HUES64 (cell line): ENCODE results near the gene ABHD18. TPM values are rescaled to one million over a fixed set of nuclear protein-coding genes. Genes with fewer than 3 reads are reported as not detected.
"Not testable (repeated sequence)": the region's sequence is repeated elsewhere in the genome, so short reads cannot be mapped to it uniquely, and the experiment has no call there.

Experiments used
- H3K27ac ChIP-seq: 2 replicates; pipeline ENCODE4 v1.7.0; 2013; ENCODE audit warnings: low read depth, low read length, inconsistent platforms
- H3K27me3 ChIP-seq: 2 replicates; pipeline ENCODE4 v1.6.1; 2013; ENCODE audit warnings: mild to moderate bottlenecking, low read length; ENCODE audit not compliant: insufficient read depth
- H3K36me3 ChIP-seq: 2 replicates; pipeline ENCODE4 v1.6.1; 2013; ENCODE audit warnings: mild to moderate bottlenecking, low read length; ENCODE audit not compliant: insufficient read depth
- H3K4me1 ChIP-seq: 2 replicates; pipeline ENCODE4 v1.6.1; 2013; ENCODE audit warnings: mild to moderate bottlenecking, low read length, moderate library complexity; ENCODE audit not compliant: insufficient read depth
- H3K4me3 ChIP-seq: 2 replicates; pipeline ENCODE4 v1.5.1; 2013; ENCODE audit warnings: mild to moderate bottlenecking, low read length, moderate library complexity
- H3K9ac ChIP-seq: 2 replicates; pipeline ENCODE4 v1.6.1; 2013; ENCODE audit warnings: mild to moderate bottlenecking, low read depth, low read length
- H3K9me3 ChIP-seq: 2 replicates; pipeline ENCODE4 v1.6.1; 2013; ENCODE audit warnings: low read depth, low read length; ENCODE audit not compliant: insufficient read depth
- WGBS: fragments of 150-250, 120-280 bp; methylation state at CpG from one replicate; pipeline ENCODE4 v1.1.7; 2013; ENCODE audit warnings: missing lambda C conversion rate; 5-methylcytosine and 5-hydroxymethylcytosine counted together
- polyA plus RNA-seq, 2 experiments: library from polyadenylated mRNA; stranded (reverse); fragments of 50-300 nt; gene quantifications; one replicate each; pipeline ENCODE4 v1.2.3, GENCODE V29; 2013

ABHD18 gene
- polyA plus RNA-seq (2013, experiment 1 of 2) = 9.2 TPM
- 11.0 TPM for polyA plus RNA-seq (2013, experiment 2 of 2)

DNA sequence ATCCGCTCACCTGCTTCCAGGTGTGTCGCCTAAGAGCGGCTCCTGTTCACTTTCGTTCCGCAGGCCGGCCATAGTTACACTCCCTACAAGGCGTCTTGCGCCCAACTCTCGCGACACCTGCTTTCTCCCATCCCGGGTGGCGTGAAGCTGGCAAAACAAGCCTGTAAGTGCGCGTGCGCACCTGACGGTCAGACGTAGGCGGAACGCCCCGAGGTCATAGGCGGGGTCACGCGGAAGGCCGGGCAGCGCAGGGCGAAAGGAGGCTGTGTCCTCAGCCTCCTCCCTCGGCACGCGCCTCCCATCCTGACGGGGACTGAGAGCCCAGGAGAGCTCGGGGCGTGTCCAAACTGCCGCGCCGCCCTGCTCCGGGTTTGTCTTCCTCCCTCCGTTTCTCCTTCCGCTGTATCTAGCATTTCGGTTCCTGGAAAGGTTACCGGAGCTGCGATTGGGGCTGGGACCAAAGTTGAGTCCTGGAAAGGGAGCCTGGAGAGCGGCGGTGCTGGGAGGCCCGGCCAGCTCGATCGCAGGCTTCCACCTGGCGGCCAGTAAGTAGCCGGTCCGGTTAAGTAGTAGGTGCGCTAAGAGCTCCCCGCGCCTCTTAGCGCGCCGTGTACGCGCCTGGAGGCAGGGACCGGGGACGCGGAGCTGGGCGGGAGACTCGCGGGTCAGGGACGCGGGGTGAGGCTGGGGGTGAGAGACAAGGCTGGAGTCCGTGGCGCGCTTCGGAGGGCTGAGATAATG, at the start of gene ABHD18, which contains the start of gene MFSD8:
TSS of gene ABHD18 (plus strand) at position 345 of the 741 bp plus-strand sequence. CDS start 17,550 bp downstream, outside the sequence.
TSS of gene MFSD8 (minus strand) at position 112 of the 741 bp plus-strand sequence. CDS start at position 72, 40 bp downstream.
- peak within 1 kb of the TSS; percentile 88 for H3K9ac ChIP-seq
- no peaks in the 10 kb centered on the region; the same call in 1 of the 2 replicates for H3K4me1 ChIP-seq
- H3K9me3 ChIP-seq = no peaks in the 10 kb centered on the region
- H3K27ac ChIP-seq = peak within 1 kb of the TSS; percentile 94
- peak within 1 kb of the TSS; percentile 86 for H3K4me3 ChIP-seq
- WGBS = under 1% methylated on average over 69 of the region's 69 CpGs
- H3K36me3 ChIP-seq = peaks cover 13% of the 10 kb centered on the region
- no peaks in the 10 kb centered on the region for H3K27me3 ChIP-seq

- H3K27ac ChIP-seq = no peak overlapping the region
- 100% methylated on average over 2 of the region's 3 CpGs for WGBS
- peaks cover 37% of the 10 kb centered on the region for H3K36me3 ChIP-seq
- H3K9me3 ChIP-seq = no peaks in the 10 kb centered on the region
- no peak overlapping the region for H3K9ac ChIP-seq
- no peak overlapping the region for H3K4me3 ChIP-seq
- no peaks in the 10 kb centered on the region for H3K27me3 ChIP-seq
- no peaks in the 10 kb centered on the region for H3K4me1 ChIP-seq
Observed at GRCh38 chr4:127916512-127916911, 48.7 kb upstream of the ABHD18 start.

DNA sequence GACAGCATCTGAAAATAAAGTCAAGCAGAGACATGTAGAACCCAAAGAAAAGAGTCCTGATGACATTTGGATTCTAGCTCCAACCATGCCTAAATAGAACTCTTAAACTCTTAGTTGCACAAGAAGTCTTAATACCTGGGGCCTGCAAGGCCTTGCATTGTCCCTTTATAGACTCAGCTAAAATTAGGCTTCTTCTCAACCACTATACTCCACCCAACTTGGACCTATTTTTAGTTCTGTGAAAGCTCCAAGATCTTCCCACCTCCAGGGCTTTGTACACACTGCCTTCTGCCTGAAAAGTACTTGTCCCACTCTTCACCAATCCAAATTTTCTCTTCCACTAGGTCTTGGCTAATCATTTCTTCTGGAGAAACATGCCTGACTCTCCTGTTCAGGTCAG, 48.1 kb upstream of the ABHD18 start:
- Histone ChIP-seq H3K27ac (no peak overlapping the region), H3K9me3 (no peaks in the 10 kb centered on the region), H3K9ac (no peak overlapping the region), H3K4me3 (no peak overlapping the region), H3K36me3 (peaks cover 43% of the 10 kb centered on the region), H3K4me1 (no peaks in the 10 kb centered on the region), H3K27me3 (no peaks in the 10 kb centered on the region)

DNA sequence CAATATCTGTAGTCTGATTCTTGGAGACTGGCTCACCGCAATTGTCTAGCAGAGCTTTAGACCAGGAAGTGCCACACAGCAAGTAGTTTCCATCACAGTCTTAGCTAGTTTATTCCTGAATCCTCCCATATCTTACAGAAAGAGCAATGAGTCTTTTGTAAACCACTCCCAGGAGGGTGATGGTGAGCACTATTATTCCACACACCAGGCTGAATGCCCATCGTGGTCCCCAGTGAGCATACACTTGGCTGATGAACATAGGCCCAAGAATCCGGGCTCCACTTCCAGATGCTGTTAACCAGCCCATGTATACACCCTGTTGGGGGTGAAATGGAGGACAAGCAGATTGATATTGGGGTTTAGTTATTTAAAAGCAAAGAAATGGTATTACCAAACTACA, 44.7 kb upstream of the ABHD18 start:
- peaks cover 44% of the 10 kb centered on the region for H3K36me3 ChIP-seq
- no peaks in the 10 kb centered on the region for H3K9me3 ChIP-seq
- 93% methylated on average over 3 of the region's 3 CpGs for WGBS
- no peak overlapping the region for H3K9ac ChIP-seq
- no peak overlapping the region for H3K27ac ChIP-seq
- H3K27me3 ChIP-seq = no peaks in the 10 kb centered on the region
- no peaks in the 10 kb centered on the region for H3K4me1 ChIP-seq
- H3K4me3 ChIP-seq = no peak overlapping the region

DNA sequence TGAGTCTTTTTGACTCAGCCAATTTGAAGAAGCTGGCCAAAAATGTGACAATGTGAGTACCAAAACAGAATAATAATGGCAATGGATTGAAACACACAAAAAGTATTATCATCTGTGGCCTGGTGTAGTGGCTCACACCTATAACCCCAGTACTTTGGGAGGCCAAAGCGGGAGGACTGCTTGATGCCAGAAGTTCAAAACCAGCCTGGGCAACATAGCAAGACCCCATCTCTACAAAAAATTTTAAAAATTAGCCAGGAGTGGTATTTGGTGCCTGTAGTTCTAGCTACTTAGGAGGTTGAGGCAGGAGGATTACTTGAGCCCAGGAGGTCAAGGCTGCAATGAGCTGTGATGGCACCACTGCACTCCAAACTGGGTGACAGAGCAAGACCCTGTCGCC, 43.0 kb upstream of the ABHD18 start:
- Histone ChIP-seq H3K36me3 (peaks cover 49% of the 10 kb centered on the region), H3K9ac (no peak overlapping the region), H3K9me3 (no peaks in the 10 kb centered on the region), H3K27ac (no peak overlapping the region), H3K27me3 (no peaks in the 10 kb centered on the region), H3K4me1 (no peaks in the 10 kb centered on the region), H3K4me3 (no peak overlapping the region)
- 100% methylated on average over 1 of the region's 2 CpGs for WGBS

DNA sequence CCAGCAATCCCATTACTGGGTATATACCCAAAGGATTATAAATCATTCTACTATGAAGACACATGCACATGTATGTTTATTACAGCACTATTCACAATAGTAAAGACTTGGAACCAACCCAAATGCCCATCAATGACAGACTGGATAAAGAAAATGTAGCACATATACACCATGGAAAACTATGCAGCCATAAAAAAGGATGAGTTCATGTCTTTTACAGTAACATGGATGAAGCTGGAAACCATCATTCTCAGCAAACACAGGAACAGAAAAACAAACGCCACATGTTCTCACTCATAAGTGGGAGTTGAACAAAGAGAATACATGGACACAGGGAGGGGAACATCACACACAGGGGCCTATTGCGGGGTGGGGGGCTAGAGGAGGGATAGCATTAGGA, 39.5 kb upstream of the ABHD18 start:
- H3K36me3 ChIP-seq = peaks cover 34% of the 10 kb centered on the region
- H3K9ac ChIP-seq, H3K9me3 ChIP-seq, H3K27me3 ChIP-seq, H3K4me3 ChIP-seq, H3K4me1 ChIP-seq, H3K27ac ChIP-seq: not testable (repeated sequence)
- 100% methylated on average over 1 of the region's 2 CpGs for WGBS

- H3K9me3 ChIP-seq = no peaks in the 10 kb centered on the region
- WGBS = 95% methylated on average over 1 of the region's 1 CpG
Observed at GRCh38 chr4:127930175-127930574, 35.0 kb upstream of the ABHD18 start.

GRCh38 chr4:127931836-127932235, 33.4 kb upstream of the ABHD18 start:
- not testable (repeated sequence) for H3K27me3 ChIP-seq, H3K9ac ChIP-seq, H3K4me1 ChIP-seq, H3K9me3 ChIP-seq, H3K4me3 ChIP-seq, H3K27ac ChIP-seq
- 92% methylated on average over 5 of the region's 6 CpGs for WGBS
- H3K36me3 ChIP-seq = peaks cover 18% of the 10 kb centered on the region

More at GRCh38 chr4:127930175-127930574, 35.0 kb upstream of the ABHD18 start:
- H3K27me3 ChIP-seq = no peaks in the 10 kb centered on the region
- no peaks in the 10 kb centered on the region for H3K4me1 ChIP-seq
- H3K9ac ChIP-seq = no peak overlapping the region
- no peak overlapping the region for H3K27ac ChIP-seq
- H3K4me3 ChIP-seq = no peak overlapping the region
- H3K36me3 ChIP-seq = peaks cover 24% of the 10 kb centered on the region

- Histone ChIP-seq H3K27ac (no peak overlapping the region), H3K9me3 (no peaks in the 10 kb centered on the region), H3K27me3 (no peaks in the 10 kb centered on the region), H3K9ac (no peak overlapping the region), H3K4me3 (no peak overlapping the region), H3K36me3 (peaks cover 29% of the 10 kb centered on the region), H3K4me1 (no peaks in the 10 kb centered on the region)
- 92% methylated on average over 1 of the region's 1 CpG for WGBS
Observed at GRCh38 chr4:127936974-127937373, 28.2 kb upstream of the ABHD18 start.

DNA sequence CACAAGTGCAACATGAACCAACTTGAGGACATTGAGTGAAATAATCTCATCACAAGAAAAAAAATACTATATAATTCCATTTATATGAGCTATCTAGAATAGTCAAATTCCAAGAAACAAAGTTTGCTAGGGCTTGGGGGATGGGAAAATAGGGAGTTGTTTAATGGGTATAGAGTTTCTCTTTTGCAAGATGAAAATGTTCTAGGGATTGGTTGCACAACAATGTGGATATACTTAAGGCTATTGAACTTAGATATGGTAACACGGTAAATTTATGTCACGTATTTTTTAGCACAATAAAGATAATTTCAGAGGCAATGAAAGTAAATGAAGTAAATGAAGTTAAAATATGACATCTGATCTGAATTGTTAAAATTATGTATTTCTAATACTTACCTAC, 8.1 kb upstream of the ABHD18 start:
- Histone ChIP-seq H3K4me1 (no peaks in the 10 kb centered on the region), H3K9ac (no peak overlapping the region), H3K27me3 (no peaks in the 10 kb centered on the region), H3K27ac (no peak overlapping the region), H3K4me3 (no peak overlapping the region), H3K9me3 (no peaks in the 10 kb centered on the region), H3K36me3 (peaks cover 18% of the 10 kb centered on the region)
- WGBS = 91% methylated on average over 2 of the region's 2 CpGs

DNA sequence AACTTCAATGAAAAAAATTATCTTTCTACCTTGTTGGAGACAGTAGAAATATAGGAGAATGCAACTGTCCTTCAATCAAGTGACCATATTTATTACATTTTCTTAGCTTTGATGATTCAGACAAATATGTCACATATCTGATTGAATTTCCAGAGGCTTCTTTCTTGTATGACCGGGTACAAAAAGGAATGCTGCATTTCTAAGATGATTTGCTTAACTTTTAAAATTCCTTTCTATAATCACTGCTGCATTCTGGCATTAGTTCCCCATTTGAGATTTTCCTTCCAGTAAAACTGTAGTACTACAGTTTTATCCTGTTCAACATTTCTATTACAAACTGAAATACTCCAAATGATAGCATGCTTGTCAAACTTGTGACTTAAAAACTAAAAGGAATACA, 5.4 kb upstream of the ABHD18 start:
- Histone ChIP-seq H3K9me3 (no peaks in the 10 kb centered on the region), H3K9ac (no peak overlapping the region), H3K27me3 (no peaks in the 10 kb centered on the region), H3K27ac (no peak overlapping the region), H3K36me3 (peaks cover 16% of the 10 kb centered on the region), H3K4me3 (no peak overlapping the region), H3K4me1 (no peaks in the 10 kb centered on the region)
- WGBS = 100% methylated on average over 1 of the region's 1 CpG
